CD4-positive, alpha-beta T cell (primary cell): ENCODE data around the gene NCKAP5. TPM values are rescaled to one million over a fixed set of nuclear protein-coding genes. Genes with fewer than 3 reads are reported as not detected.

ENCODE experiments used
- ATAC-seq: fragments of 200-7000 bp; cut with Tn5 transposase; one replicate; pipeline ENCODE4 v1.10.0; 2022; ENCODE audit warnings: mild to moderate bottlenecking; ENCODE audit not compliant: poor library complexity
- CTCF ChIA-PET: fragments of 350-600 bp; sonication (Branson Sonifier 250); formaldehyde crosslinking; loops from one replicate; lab custom pipeline; 2021; ENCODE audit warnings: antibody characterized with exemption, inconsistent platforms; lab: Charles Lee
- POLR2A ChIA-PET: fragments of 350-600 bp; sonication (Branson Sonifier 250); formaldehyde crosslinking; loops from one replicate; lab custom pipeline; 2021; ENCODE audit warnings: antibody characterized with exemption, inconsistent platforms; lab: Charles Lee
- DNase-seq, 14 experiments: peaks; one replicate each; pipeline ENCODE4 v3.0.0-alpha.2; 2013 to 2020; ENCODE audit warnings: mixed read lengths in 2 of 14
- H3K27ac ChIP-seq, 2 donors: one replicate each; pipeline versions ENCODE4 v1.5.1 to v1.7.0; 2013; ENCODE audit warnings: low read length in 2 of 2, low read depth in 1 of 2, mild to moderate bottlenecking in 1 of 2
- H3K27me3 ChIP-seq, 2 experiments: 1 replicate in 1 of 2; 2 replicates in 1 of 2; pipeline versions ENCODE4 v1.6.1 to v1.7.0; 2013; ENCODE audit warnings: low read length in 2 of 2, control low read depth in 1 of 2, mild to moderate bottlenecking in 1 of 2, moderate library complexity in 1 of 2; ENCODE audit not compliant: insufficient read depth in 2 of 2, control insufficient read depth in 1 of 2
- H3K36me3 ChIP-seq: one replicate; pipeline ENCODE4 v1.6.1; 2013; ENCODE audit warnings: low read length, control low read depth; ENCODE audit not compliant: insufficient read depth
- H3K4me1 ChIP-seq: one replicate; pipeline ENCODE4 v1.6.1; 2013; ENCODE audit warnings: low read length, control low read depth; ENCODE audit not compliant: insufficient read depth
- H3K4me3 ChIP-seq: one replicate; pipeline ENCODE4 v1.5.1; 2013; ENCODE audit warnings: mild to moderate bottlenecking, low read length, moderate library complexity
- H3K9me3 ChIP-seq, 2 experiments: 1 replicate in 1 of 2; 2 replicates in 1 of 2; pipeline versions ENCODE4 v1.6.1 to v1.7.0; 2013; ENCODE audit warnings: low read length in 2 of 2, mild to moderate bottlenecking in 2 of 2, control low read depth in 1 of 2, moderate library complexity in 1 of 2; ENCODE audit not compliant: control insufficient read depth in 1 of 2, insufficient read depth in 1 of 2
- H3K27ac Mint-ChIP-seq: one replicate; pipeline ENCODE4 v1.8.0; 2020; ENCODE audit warnings: mixed read lengths
- H3K27me3 Mint-ChIP-seq: one replicate; pipeline ENCODE4 v1.8.0; 2021; ENCODE audit warnings: mixed read lengths
- H3K36me3 Mint-ChIP-seq: one replicate; pipeline ENCODE4 v1.8.0; 2021; ENCODE audit warnings: low read depth, mixed read lengths
- H3K4me1 Mint-ChIP-seq: one replicate; pipeline ENCODE4 v1.8.0; 2021; ENCODE audit warnings: low read depth, mixed read lengths
- H3K4me3 Mint-ChIP-seq: one replicate; pipeline ENCODE4 v1.8.0; 2020; ENCODE audit warnings: mild to moderate bottlenecking, mixed read lengths
- H3K9me3 Mint-ChIP-seq: one replicate; pipeline ENCODE4 v1.8.0; 2020; ENCODE audit warnings: mixed read lengths
- CTCF ChIP-seq: fragments of 200-600 bp; IDR thresholded peaks from one replicate; pipeline ENCODE4 v1.8.0; 2022; ENCODE audit warnings: antibody characterized with exemption, mild to moderate bottlenecking
- intact Hi-C, 2 experiments: fragments of 100-400 bp; cut with DNase I in 1 of 2; cut with micrococcal nuclease in 1 of 2; formaldehyde crosslinking; loops; one replicate each; pipeline versions ENCODE4 v1.15.1 to v1.9.0; 2023 to 2025; cut with DNase I, micrococcal nuclease
- total RNA-seq, 174 experiments: library from RNA in 2 of 174; stranded (reverse) in 2 of 174; gene quantifications; one replicate each; pipeline ENCODE4 v1.2.3 and lab custom pipeline; 2021 to 2026

Gene NCKAP5
- total RNA-seq, 2 experiments from 2014 or later: not detected

GRCh38 chr2:133389569-133389968 is 178.7 kb downstream of the NCKAP5 start:
- peaks cover 6% of the 10 kb centered on the region for H3K9me3 Mint-ChIP-seq
- no peaks in the 10 kb centered on the region for H3K27me3 Mint-ChIP-seq
- no peak for TF ChIP-seq CTCF
- H3K9me3 ChIP-seq: peaks cover 0 to 8% of the 10 kb centered on the region in 2 experiments
- no peak overlapping the region for H3K27ac Mint-ChIP-seq
- ChIA-PET CTCF (no interaction called here), POLR2A (no interaction called here)
- no peaks in the 10 kb centered on the region for H3K36me3 ChIP-seq
- no peaks in the 10 kb centered on the region for H3K4me1 Mint-ChIP-seq
- intact Hi-C loops: no loop called here
- DNase-seq: no peak
- H3K4me3 ChIP-seq: no peak overlapping the region
- no peak overlapping the region for H3K4me3 Mint-ChIP-seq
- H3K36me3 Mint-ChIP-seq: no peaks in the 10 kb centered on the region
- H3K27ac ChIP-seq: no peak overlapping the region
- no peak for ATAC-seq
- H3K4me1 ChIP-seq: no peaks in the 10 kb centered on the region
- no peaks in the 10 kb centered on the region for H3K27me3 ChIP-seq

- no peaks in the 10 kb centered on the region for H3K4me1 ChIP-seq
- H3K4me1 Mint-ChIP-seq: no peaks in the 10 kb centered on the region
- H3K9me3 Mint-ChIP-seq: peaks cover 2% of the 10 kb centered on the region
- H3K36me3 ChIP-seq: no peaks in the 10 kb centered on the region
- H3K27ac Mint-ChIP-seq: no peak overlapping the region
- H3K4me3 Mint-ChIP-seq: no peak overlapping the region
- ChIA-PET CTCF (no interaction called here), POLR2A (no interaction called here)
- H3K27ac ChIP-seq: no peak overlapping the region
- no peaks in the 10 kb centered on the region for H3K36me3 Mint-ChIP-seq
- H3K4me3 ChIP-seq: no peak overlapping the region
- no peaks in the 10 kb centered on the region for H3K9me3 ChIP-seq
- intact Hi-C loops: no loop called here
- ATAC-seq (no peak), DNase-seq (no peak)
- H3K27me3 ChIP-seq: no peaks in the 10 kb centered on the region
- no peak for TF ChIP-seq CTCF
- H3K27me3 Mint-ChIP-seq: no peaks in the 10 kb centered on the region
Observed at GRCh38 chr2:133382566-133382965, 185.7 kb downstream of the NCKAP5 start.

- H3K27me3 Mint-ChIP-seq: no peaks in the 10 kb centered on the region
- no peak overlapping the region for H3K27ac Mint-ChIP-seq
- CTCF ChIA-PET: no interaction called here
Observed at GRCh38 chr2:133380991-133381390, 187.3 kb downstream of the NCKAP5 start.

More at GRCh38 chr2:133380991-133381390, 187.3 kb downstream of the NCKAP5 start:
- POLR2A ChIA-PET: no interaction called here
- TF ChIP-seq CTCF: no peak
- peaks cover 4% of the 10 kb centered on the region for H3K9me3 Mint-ChIP-seq
- H3K27ac ChIP-seq: no peak overlapping the region
- no peaks in the 10 kb centered on the region for H3K9me3 ChIP-seq
- intact Hi-C loops: no loop called here
- H3K4me1 ChIP-seq: no peaks in the 10 kb centered on the region
- no peaks in the 10 kb centered on the region for H3K36me3 Mint-ChIP-seq
- no peak overlapping the region for H3K4me3 ChIP-seq
- no peak for DNase-seq
- H3K36me3 ChIP-seq: no peaks in the 10 kb centered on the region
- no peaks in the 10 kb centered on the region for H3K4me1 Mint-ChIP-seq
- no peak overlapping the region for H3K4me3 Mint-ChIP-seq
- ATAC-seq: no peak
- no peaks in the 10 kb centered on the region for H3K27me3 ChIP-seq
